Heart left ventricle (tissue), 13 donors: ENCODE measurements around the gene TNS1.

ENCODE experiments used
- CTCF ChIP-seq, 12 donors: fragments of 200-600 bp; sonication (generic) in 4 of 12; IDR thresholded peaks; one replicate each; pipeline versions ENCODE4 v1.5.0 to v1.8.0; 2018 to 2022; ENCODE audit warnings: antibody characterized with exemption in 12 of 12, mild to moderate bottlenecking in 5 of 12
- POLR2A ChIP-seq, 2 donors: fragments of 450-650 bp; IDR thresholded peaks; one replicate each; pipeline ENCODE4 v1.6.1; 2017; ENCODE audit warnings: antibody characterized with exemption in 2 of 2, mild to moderate bottlenecking in 2 of 2, moderate library complexity in 2 of 2
- donor health status: ischemic (EF 13 %, LVEDD 7.1; RV severe dilation, severe dysfunction).
- donor health status: DM: no; HTN: yes; CAD: no.
- donor health status: DM: no; HTN: no; CAD: no.
- donor health status: ischemic (EF 25% LVEDD 6.9; RV normal size, moderate dysfunction).
- donor health status: ischemic (EF 25% LVEDD 5.7; RV mildly dilated, moderate dysfunction).
- donor health status: ischemic (EF 35%, LVEDD 5.7; RV mildly dilated, moderate dysfunction).
- donor health status: nonischemic (EF 11% LVEDD 7.7; RV severe dilation, severe dysfunction).
- donor health status: DM: yes; HTN: yes; CAD: no.
- donor health status: PGD.
- donor health status: ischemic (EF 29% LVEDD 5.4; RV normal size, mild dysfunction).
- donor health status: nonischemic (EF 23%, LVEDD 6.1; RV moderate dilation, normal function).

GRCh38 chr2:218013289-218013688 lies 10.5 kb upstream of the TNS1 start:
- TF ChIP-seq CTCF (IDR thresholded peaks at IDR 0.05) (no peak), POLR2A (IDR thresholded peaks at IDR 0.05) (no peak)
